ENCODE results near the gene USP36.

The USP36 gene

DNA sequence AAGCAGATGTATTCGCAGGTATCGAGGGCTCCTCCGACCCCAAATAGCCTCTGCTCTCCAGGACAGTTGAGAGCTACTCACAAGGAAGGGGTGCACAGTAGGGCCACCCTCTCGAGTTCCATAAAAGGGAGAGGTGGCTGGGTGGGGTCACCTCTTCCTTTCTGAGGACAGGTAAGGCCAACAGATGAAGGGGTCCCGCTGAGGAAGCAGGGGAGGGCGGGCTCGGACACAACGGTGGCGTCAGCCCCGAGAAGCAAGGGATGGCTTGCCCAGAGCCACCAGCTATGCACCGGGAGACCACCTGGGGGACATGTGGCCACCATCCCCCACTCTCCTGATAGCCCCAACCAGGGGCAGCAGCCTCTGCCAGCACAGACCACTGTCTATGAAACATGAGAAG lies 43.4 kb downstream of the USP36 start:
- TF ChIP-seq, protein P1, sequence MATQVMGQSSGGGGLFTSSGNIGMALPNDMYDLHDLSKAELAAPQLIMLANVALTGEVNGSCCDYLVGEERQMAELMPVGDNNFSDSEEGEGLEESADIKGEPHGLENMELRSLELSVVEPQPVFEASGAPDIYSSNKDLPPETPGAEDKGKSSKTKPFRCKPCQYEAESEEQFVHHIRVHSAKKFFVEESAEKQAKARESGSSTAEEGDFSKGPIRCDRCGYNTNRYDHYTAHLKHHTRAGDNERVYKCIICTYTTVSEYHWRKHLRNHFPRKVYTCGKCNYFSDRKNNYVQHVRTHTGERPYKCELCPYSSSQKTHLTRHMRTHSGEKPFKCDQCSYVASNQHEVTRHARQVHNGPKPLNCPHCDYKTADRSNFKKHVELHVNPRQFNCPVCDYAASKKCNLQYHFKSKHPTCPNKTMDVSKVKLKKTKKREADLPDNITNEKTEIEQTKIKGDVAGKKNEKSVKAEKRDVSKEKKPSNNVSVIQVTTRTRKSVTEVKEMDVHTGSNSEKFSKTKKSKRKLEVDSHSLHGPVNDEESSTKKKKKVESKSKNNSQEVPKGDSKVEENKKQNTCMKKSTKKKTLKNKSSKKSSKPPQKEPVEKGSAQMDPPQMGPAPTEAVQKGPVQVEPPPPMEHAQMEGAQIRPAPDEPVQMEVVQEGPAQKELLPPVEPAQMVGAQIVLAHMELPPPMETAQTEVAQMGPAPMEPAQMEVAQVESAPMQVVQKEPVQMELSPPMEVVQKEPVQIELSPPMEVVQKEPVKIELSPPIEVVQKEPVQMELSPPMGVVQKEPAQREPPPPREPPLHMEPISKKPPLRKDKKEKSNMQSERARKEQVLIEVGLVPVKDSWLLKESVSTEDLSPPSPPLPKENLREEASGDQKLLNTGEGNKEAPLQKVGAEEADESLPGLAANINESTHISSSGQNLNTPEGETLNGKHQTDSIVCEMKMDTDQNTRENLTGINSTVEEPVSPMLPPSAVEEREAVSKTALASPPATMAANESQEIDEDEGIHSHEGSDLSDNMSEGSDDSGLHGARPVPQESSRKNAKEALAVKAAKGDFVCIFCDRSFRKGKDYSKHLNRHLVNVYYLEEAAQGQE (IDR thresholded peaks at IDR 0.05; ENCODE audit: low read depth): no peak
- no peak for TF ChIP-seq FOXM1 (IDR thresholded peaks at IDR 0.05; ENCODE audit: borderline replicate concordance, low read depth)
- no peak for TF ChIP-seq TCF12 (IDR thresholded peaks at IDR 0.05; ENCODE audit: low read depth)
- no peak for TF ChIP-seq YY1 (IDR thresholded peaks at IDR 0.05; ENCODE audit: low read depth)
- TF ChIP-seq, protein P2, sequence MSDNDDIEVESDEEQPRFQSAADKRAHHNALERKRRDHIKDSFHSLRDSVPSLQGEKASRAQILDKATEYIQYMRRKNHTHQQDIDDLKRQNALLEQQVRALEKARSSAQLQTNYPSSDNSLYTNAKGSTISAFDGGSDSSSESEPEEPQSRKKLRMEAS (IDR thresholded peaks at IDR 0.05): no peak
- TF ChIP-seq ZBTB7A (IDR thresholded peaks at IDR 0.05; ENCODE audit: low read depth): no peak
- TF ChIP-seq TAF1 (IDR thresholded peaks at IDR 0.05; ENCODE audit: low read depth): no peak
- TF ChIP-seq NFIC (IDR thresholded peaks at IDR 0.05): no peak
- TF ChIP-seq CEBPB (IDR thresholded peaks at IDR 0.05): no peak
- TF ChIP-seq, protein P3, sequence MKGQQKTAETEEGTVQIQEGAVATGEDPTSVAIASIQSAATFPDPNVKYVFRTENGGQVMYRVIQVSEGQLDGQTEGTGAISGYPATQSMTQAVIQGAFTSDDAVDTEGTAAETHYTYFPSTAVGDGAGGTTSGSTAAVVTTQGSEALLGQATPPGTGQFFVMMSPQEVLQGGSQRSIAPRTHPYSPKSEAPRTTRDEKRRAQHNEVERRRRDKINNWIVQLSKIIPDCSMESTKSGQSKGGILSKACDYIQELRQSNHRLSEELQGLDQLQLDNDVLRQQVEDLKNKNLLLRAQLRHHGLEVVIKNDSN (IDR thresholded peaks at IDR 0.05): no peak
- TF ChIP-seq EP300 (IDR thresholded peaks at IDR 0.05; ENCODE audit: borderline replicate concordance): no peak
- no peak for TF ChIP-seq CREB1 (IDR thresholded peaks at IDR 0.05; ENCODE audit: low read depth)
- no peak for TF ChIP-seq TEAD4 (IDR thresholded peaks at IDR 0.05)
- TF ChIP-seq RAD21 (IDR thresholded peaks at IDR 0.05; ENCODE audit: low read depth): no peak

DNA sequence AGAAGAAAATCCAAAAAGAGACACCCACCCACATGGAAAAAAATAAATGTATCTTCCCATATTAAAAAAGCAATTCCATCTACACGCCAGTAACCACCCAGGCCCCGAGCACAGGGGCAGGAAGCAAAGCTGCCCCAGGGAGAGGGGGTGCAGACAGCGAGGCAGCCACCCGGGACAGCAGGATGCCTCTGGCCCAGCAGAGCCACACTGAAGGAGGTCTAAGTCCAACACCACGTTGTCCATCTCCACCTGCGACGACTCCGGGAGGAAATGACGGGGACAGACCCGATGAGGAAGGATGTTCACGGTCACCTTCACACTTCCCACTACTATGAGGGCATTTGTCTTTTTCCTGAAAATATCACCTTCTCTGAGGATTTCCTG lies 44.1 kb downstream of the USP36 start:
- TF ChIP-seq CREB1 (IDR thresholded peaks at IDR 0.05; ENCODE audit: low read depth) (no peak), RAD21 (IDR thresholded peaks at IDR 0.05; ENCODE audit: low read depth) (no peak), TEAD4 (IDR thresholded peaks at IDR 0.05) (no peak), NFIC (IDR thresholded peaks at IDR 0.05) (no peak), ZBTB7A (IDR thresholded peaks at IDR 0.05; ENCODE audit: low read depth) (no peak), EGR1 (IDR thresholded peaks at IDR 0.05) (no peak), TAF1 (IDR thresholded peaks at IDR 0.05; ENCODE audit: low read depth) (no peak), FOXM1 (IDR thresholded peaks at IDR 0.05; ENCODE audit: borderline replicate concordance, low read depth) (no peak), TCF12 (IDR thresholded peaks at IDR 0.05; ENCODE audit: low read depth) (no peak), EP300 (IDR thresholded peaks at IDR 0.05; ENCODE audit: borderline replicate concordance) (no peak), YY1 (IDR thresholded peaks at IDR 0.05; ENCODE audit: low read depth) (no peak), CEBPB (IDR thresholded peaks at IDR 0.05) (no peak)
- TF ChIP-seq, protein P1 (IDR thresholded peaks at IDR 0.05; ENCODE audit: low read depth): no peak
- TF ChIP-seq, protein P2 (IDR thresholded peaks at IDR 0.05): no peak
- TF ChIP-seq, protein P3 (IDR thresholded peaks at IDR 0.05): no peak

DNA sequence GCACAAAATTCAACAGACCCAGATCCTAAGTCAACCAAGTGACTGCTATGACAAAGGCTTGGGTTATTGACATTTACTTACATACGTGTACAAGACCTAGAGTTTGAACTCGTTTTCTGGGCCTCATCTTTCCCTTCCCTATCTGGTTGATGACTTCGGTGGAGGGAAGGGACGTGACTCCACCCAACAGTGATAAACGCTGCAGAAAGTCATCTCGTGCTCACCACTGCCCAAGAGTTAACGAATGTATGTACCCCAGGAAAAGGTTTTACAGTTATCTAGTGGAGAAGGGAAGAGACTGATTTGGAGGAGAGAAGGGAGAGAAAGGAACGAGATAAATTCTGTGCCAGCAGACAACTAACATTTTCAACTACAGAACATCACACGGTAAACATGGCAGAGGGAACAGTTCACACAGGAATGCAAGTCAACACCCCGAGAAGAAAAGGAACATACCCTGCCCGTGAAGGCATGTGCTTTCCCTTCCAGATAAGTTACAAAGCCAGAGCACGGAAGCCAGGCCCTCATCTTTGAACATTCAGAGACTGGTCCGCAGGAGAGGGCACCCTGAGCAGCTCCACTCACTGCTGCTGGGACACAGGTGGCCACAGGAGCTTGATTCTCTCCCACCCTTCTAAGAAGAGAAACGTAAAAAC lies 44.6 kb downstream of the USP36 start:
- TF ChIP-seq TAF1 (IDR thresholded peaks at IDR 0.05; ENCODE audit: low read depth) (no peak), EP300 (IDR thresholded peaks at IDR 0.05; ENCODE audit: borderline replicate concordance) (no peak), YY1 (IDR thresholded peaks at IDR 0.05; ENCODE audit: low read depth) (no peak), CEBPB (IDR thresholded peaks at IDR 0.05) (no peak), NFIC (IDR thresholded peaks at IDR 0.05) (no peak), TEAD4 (IDR thresholded peaks at IDR 0.05) (no peak), TCF12 (IDR thresholded peaks at IDR 0.05; ENCODE audit: low read depth) (no peak), CREB1 (IDR thresholded peaks at IDR 0.05; ENCODE audit: low read depth) (no peak), EGR1 (IDR thresholded peaks at IDR 0.05) (no peak), ZBTB7A (IDR thresholded peaks at IDR 0.05; ENCODE audit: low read depth) (no peak), FOXM1 (IDR thresholded peaks at IDR 0.05; ENCODE audit: borderline replicate concordance, low read depth) (no peak), RAD21 (IDR thresholded peaks at IDR 0.05; ENCODE audit: low read depth) (no peak)
- TF ChIP-seq, protein P1 (IDR thresholded peaks at IDR 0.05; ENCODE audit: low read depth): no peak
- TF ChIP-seq, protein P2 (IDR thresholded peaks at IDR 0.05): no peak
- TF ChIP-seq, protein P3 (IDR thresholded peaks at IDR 0.05): no peak

Data from Ishikawa (cell line).